ENCODE data around the gene PIGM. TPM values are rescaled to one million over a fixed set of nuclear protein-coding genes. Genes with fewer than 3 reads are reported as not detected.

PIGM gene
- total RNA-seq, 1 donor from 2014 or later = 7.0 TPM

- H3K36me3 ChIP-seq (ENCODE audit: insufficient read depth, low read length) = no peaks in the 10 kb centered on the region
- H3K27me3 ChIP-seq (ENCODE audit: insufficient read depth, low read length) = peaks cover 25% of the 10 kb centered on the region
- DNase-seq (ENCODE audit: low read depth) (no peak), FAIRE-seq (no peak)
- no peaks in the 10 kb centered on the region for H3K9me3 Mint-ChIP-seq (ENCODE audit: unreplicated experiment)
- no peak overlapping the region for H3K4me3 ChIP-seq (ENCODE audit: insufficient read depth, low read depth, low read length)
- H3K4me2 ChIP-seq (ENCODE audit: low read length) = peak overlapping the region; percentile 57
- H3K27ac Mint-ChIP-seq (ENCODE audit: unreplicated experiment) = no peak overlapping the region
- no peak overlapping the region for H3K9ac ChIP-seq (ENCODE audit: low read length)
- peaks cover 18% of the 10 kb centered on the region for H3K27me3 Mint-ChIP-seq (ENCODE audit: low read depth, unreplicated experiment)
- H2AFZ ChIP-seq (ENCODE audit: low read depth, low read length) = no peak overlapping the region
- peaks cover 19% of the 10 kb centered on the region for H3K4me1 Mint-ChIP-seq (ENCODE audit: low read depth, unreplicated experiment)
- TF ChIP-seq CTCF (IDR thresholded peaks at IDR 0.05; ENCODE audit: insufficient read depth, low read depth, low read length) = peak; percentile 57
- TF ChIP-seq EZH2 (IDR thresholded peaks at IDR 0.05; ENCODE audit: insufficient read depth, low read length) = no peak
- peak overlapping the region; percentile 31 for H3K4me3 Mint-ChIP-seq (ENCODE audit: unreplicated experiment)
- no peaks in the 10 kb centered on the region for H3K36me3 Mint-ChIP-seq (ENCODE audit: low read depth, unreplicated experiment)
- no peak overlapping the region for H3K27ac ChIP-seq (ENCODE audit: low read depth, low read length)
- H3K79me2 ChIP-seq (ENCODE audit: insufficient read depth, low read length) = no peaks in the 10 kb centered on the region
- H3K4me1 ChIP-seq (ENCODE audit: insufficient read depth, low read length) = peaks cover 5% of the 10 kb centered on the region
- no peaks in the 10 kb centered on the region for H4K20me1 ChIP-seq (ENCODE audit: insufficient read depth, low read length)
- no peaks in the 10 kb centered on the region for H3K9me3 ChIP-seq (ENCODE audit: insufficient read depth, low read depth, low read length)
Measured at GRCh38 chr1:160046494-160047110, 14.8 kb upstream of the PIGM start.

GRCh38 chr1:160045653-160046052 is 13.9 kb upstream of the PIGM start:
- Histone ChIP-seq H3K9me3 (ENCODE audit: insufficient read depth, low read depth, low read length) (no peaks in the 10 kb centered on the region), H3K27ac (ENCODE audit: low read depth, low read length) (no peak overlapping the region), H3K9ac (ENCODE audit: low read length) (no peak overlapping the region), H3K27me3 (ENCODE audit: insufficient read depth, low read length) (peaks cover 22% of the 10 kb centered on the region), H2AFZ (ENCODE audit: low read depth, low read length) (no peak overlapping the region), H3K4me2 (ENCODE audit: low read length) (no peak overlapping the region), H3K4me1 (ENCODE audit: insufficient read depth, low read length) (peaks cover 5% of the 10 kb centered on the region), H3K79me2 (ENCODE audit: insufficient read depth, low read length) (no peaks in the 10 kb centered on the region), H4K20me1 (ENCODE audit: insufficient read depth, low read length) (no peaks in the 10 kb centered on the region), H3K36me3 (ENCODE audit: insufficient read depth, low read length) (no peaks in the 10 kb centered on the region), H3K4me3 (ENCODE audit: insufficient read depth, low read depth, low read length) (no peak overlapping the region)
- Mint-ChIP-seq H3K27me3 (ENCODE audit: low read depth, unreplicated experiment) (peaks cover 17% of the 10 kb centered on the region), H3K27ac (ENCODE audit: unreplicated experiment) (no peak overlapping the region), H3K36me3 (ENCODE audit: low read depth, unreplicated experiment) (peaks cover 2% of the 10 kb centered on the region), H3K9me3 (ENCODE audit: unreplicated experiment) (no peaks in the 10 kb centered on the region), H3K4me3 (ENCODE audit: unreplicated experiment) (no peak overlapping the region), H3K4me1 (ENCODE audit: low read depth, unreplicated experiment) (peaks cover 19% of the 10 kb centered on the region)
- no peak for TF ChIP-seq CTCF (IDR thresholded peaks at IDR 0.05; ENCODE audit: insufficient read depth, low read depth, low read length)
- TF ChIP-seq EZH2 (IDR thresholded peaks at IDR 0.05; ENCODE audit: insufficient read depth, low read length) = no peak
- no peak for FAIRE-seq
- DNase-seq (ENCODE audit: low read depth) = no peak

GRCh38 chr1:160043543-160043942 is 11.8 kb upstream of the PIGM start:
- Histone ChIP-seq H4K20me1 (ENCODE audit: insufficient read depth, low read length) (no peaks in the 10 kb centered on the region), H3K27me3 (ENCODE audit: insufficient read depth, low read length) (peaks cover 19% of the 10 kb centered on the region), H3K79me2 (ENCODE audit: insufficient read depth, low read length) (no peaks in the 10 kb centered on the region), H3K4me2 (ENCODE audit: low read length) (no peak overlapping the region), H2AFZ (ENCODE audit: low read depth, low read length) (no peak overlapping the region), H3K9ac (ENCODE audit: low read length) (no peak overlapping the region), H3K9me3 (ENCODE audit: insufficient read depth, low read depth, low read length) (no peaks in the 10 kb centered on the region), H3K4me1 (ENCODE audit: insufficient read depth, low read length) (peaks cover 5% of the 10 kb centered on the region), H3K27ac (ENCODE audit: low read depth, low read length) (no peak overlapping the region), H3K36me3 (ENCODE audit: insufficient read depth, low read length) (no peaks in the 10 kb centered on the region), H3K4me3 (ENCODE audit: insufficient read depth, low read depth, low read length) (no peak overlapping the region)
- FAIRE-seq (no peak), DNase-seq (ENCODE audit: low read depth) (no peak)
- Mint-ChIP-seq H3K4me3 (ENCODE audit: unreplicated experiment) (no peak overlapping the region), H3K4me1 (ENCODE audit: low read depth, unreplicated experiment) (peaks cover 11% of the 10 kb centered on the region), H3K9me3 (ENCODE audit: unreplicated experiment) (no peaks in the 10 kb centered on the region), H3K36me3 (ENCODE audit: low read depth, unreplicated experiment) (peaks cover 2% of the 10 kb centered on the region), H3K27ac (ENCODE audit: unreplicated experiment) (no peak overlapping the region), H3K27me3 (ENCODE audit: low read depth, unreplicated experiment) (peaks cover 20% of the 10 kb centered on the region)
- no peak for TF ChIP-seq CTCF (IDR thresholded peaks at IDR 0.05; ENCODE audit: insufficient read depth, low read depth, low read length)
- no peak for TF ChIP-seq EZH2 (IDR thresholded peaks at IDR 0.05; ENCODE audit: insufficient read depth, low read length)

All from astrocyte (in vitro differentiated cells and primary cell).